CD4-positive, alpha-beta memory T cell (primary cell): Measurements from ENCODE around the gene C1QTNF7. TPM values are rescaled to one million over a fixed set of nuclear protein-coding genes. Genes with fewer than 3 reads are reported as not detected.

Experiments
- CTCF ChIA-PET: fragments of 350-600 bp; sonication (Branson Sonifier 250); formaldehyde crosslinking; loops from one replicate; lab custom pipeline; 2021; ENCODE audit warnings: inconsistent platforms; ENCODE audit not compliant: partially characterized antibody; lab: Charles Lee
- POLR2A ChIA-PET: fragments of 350-600 bp; sonication (Branson Sonifier 250); formaldehyde crosslinking; loops from one replicate; lab custom pipeline; 2021; ENCODE audit not compliant: partially characterized antibody; lab: Charles Lee
- DNase-seq, 5 donors: peaks; one replicate each; pipeline versions ENCODE4 v3.0.0 to v3.0.0-alpha.2; 2020 to 2022; ENCODE audit warnings: mixed read lengths in 1 of 5
- H3K27ac ChIP-seq: one replicate; pipeline ENCODE4 v1.7.0; 2013; ENCODE audit warnings: low read depth, low read length
- H3K27me3 ChIP-seq: 2 replicates; pipeline ENCODE4 v1.7.0; 2013; ENCODE audit warnings: mild to moderate bottlenecking, low read length, moderate library complexity; ENCODE audit not compliant: insufficient read depth
- H3K36me3 ChIP-seq: 2 replicates; pipeline ENCODE4 v1.7.0; 2013; ENCODE audit warnings: mild to moderate bottlenecking, low read length, moderate library complexity; ENCODE audit not compliant: insufficient read depth
- H3K4me1 ChIP-seq: 2 replicates; pipeline ENCODE4 v1.7.0; 2013; ENCODE audit warnings: mild to moderate bottlenecking, low read length, moderate library complexity; ENCODE audit not compliant: insufficient read depth
- H3K4me3 ChIP-seq, 2 donors: one replicate each; pipeline ENCODE4 v1.7.0; 2013; ENCODE audit warnings: low read length in 2 of 2, mild to moderate bottlenecking in 1 of 2
- H3K9me3 ChIP-seq, 2 donors: one replicate each; pipeline ENCODE4 v1.7.0; 2013; ENCODE audit warnings: low read length in 2 of 2, control low read depth in 1 of 2; ENCODE audit not compliant: control insufficient read depth in 1 of 2
- H3K27ac Mint-ChIP-seq, 7 donors: one replicate each; pipeline ENCODE4 v1.8.0; 2020 to 2021; ENCODE audit warnings: mixed read lengths in 7 of 7, mild to moderate bottlenecking in 6 of 7, inconsistent platforms in 3 of 7, moderate library complexity in 3 of 7
- H3K27me3 Mint-ChIP-seq, 2 donors: one replicate each; pipeline ENCODE4 v1.8.0; 2020 to 2021; ENCODE audit warnings: mixed read lengths in 2 of 2
- H3K36me3 Mint-ChIP-seq, 2 donors: one replicate each; pipeline ENCODE4 v1.8.0; 2020 to 2021; ENCODE audit warnings: mixed read lengths in 2 of 2, inconsistent platforms in 1 of 2, mild to moderate bottlenecking in 1 of 2
- H3K4me1 Mint-ChIP-seq, 4 donors: one replicate each; pipeline ENCODE4 v1.8.0; 2020 to 2021; ENCODE audit warnings: mixed read lengths in 4 of 4, mild to moderate bottlenecking in 1 of 4
- H3K4me3 Mint-ChIP-seq, 8 donors: one replicate each; pipeline ENCODE4 v1.8.0; 2020 to 2021; ENCODE audit warnings: mixed read lengths in 8 of 8, mild to moderate bottlenecking in 7 of 8, moderate library complexity in 6 of 8, inconsistent platforms in 3 of 8
- H3K9me3 Mint-ChIP-seq, 8 donors: one replicate each; pipeline ENCODE4 v1.8.0; 2020 to 2021; ENCODE audit warnings: mixed read lengths in 8 of 8, mild to moderate bottlenecking in 5 of 8, inconsistent platforms in 3 of 8, moderate library complexity in 1 of 8
- intact Hi-C: fragments of 100-400 bp; cut with micrococcal nuclease; formaldehyde crosslinking; loops from one replicate; pipeline ENCODE4 v1.15.1; 2023
- polyA plus RNA-seq, 2 donors: library from polyadenylated mRNA; unstranded; fragments of 300-500 nt; fragmentation: Illumina TruSeq; gene quantifications; one replicate each; pipeline ENCODE4 v1.2.3, GENCODE V29; 2021
- total RNA-seq, 2 experiments: library from RNA; stranded (reverse); gene quantifications; one replicate each; pipeline ENCODE4 v1.2.3, GENCODE V29; 2021

The C1QTNF7 gene
- total and polyA plus RNA-seq, 4 experiments from 2014 or later, result not detected

GRCh38 chr4:15469402-15470127 is 41.7 kb downstream of the C1QTNF7 start, which contains the start of gene CC2D2A:
Gene CC2D2A, plus strand, starts transcription at chr4:15469882. Its CDS starts 6,051 bp downstream, at chr4:15475933.
- peaks cover 6 to 13% (median 13%) of the 10 kb centered on the region in 4 donors for H3K4me1 Mint-ChIP-seq
- intact Hi-C loops, result no loop called here
- H3K36me3 Mint-ChIP-seq, result peaks cover 0 to under 1% of the 10 kb centered on the region in 2 donors
- H3K9me3 ChIP-seq, result no peaks in the 10 kb centered on the region
- no peaks in the 10 kb centered on the region for H3K36me3 ChIP-seq
- CTCF ChIA-PET, result interaction anchor here (0.5 to 4.8 kb wide), 5 partner anchors 9 to 195 kb away, joined by 3 to 26 read pairs (median 5); no protein-coding TSS in a partner anchor
- peak within 1 kb of the TSS in 4 of 7 donors; percentile 7 to 68 (median 30) for H3K27ac Mint-ChIP-seq
- no peaks in the 10 kb centered on the region for H3K27me3 ChIP-seq
- H3K27ac ChIP-seq, result no peak within 1 kb of the TSS
- H3K27me3 Mint-ChIP-seq, result peaks cover 0 to 5% of the 10 kb centered on the region in 2 donors
- POLR2A ChIA-PET, result no interaction called here
- DNase-seq, result peak in 1 of 5 donors; percentile 3
- H3K4me3 ChIP-seq, result no peak within 1 kb of the TSS
- peak within 1 kb of the TSS; percentile 58 to 85 (median 77) for H3K4me3 Mint-ChIP-seq
- H3K9me3 Mint-ChIP-seq, result no peaks in the 10 kb centered on the region
- peaks cover 7% of the 10 kb centered on the region for H3K4me1 ChIP-seq

GRCh38 chr4:15470128-15470475 is 42.3 kb downstream of the C1QTNF7 start:
- Histone ChIP-seq H3K9me3 (no peaks in the 10 kb centered on the region), H3K36me3 (no peaks in the 10 kb centered on the region), H3K4me3 (no peak overlapping the region), H3K27me3 (no peaks in the 10 kb centered on the region), H3K27ac (no peak overlapping the region), H3K4me1 (peaks cover 7% of the 10 kb centered on the region)
- H3K9me3 Mint-ChIP-seq, result no peaks in the 10 kb centered on the region
- DNase-seq, result no peak
- H3K4me3 Mint-ChIP-seq, result peak overlapping the region; percentile 58 to 85 (median 77)
- H3K27me3 Mint-ChIP-seq, result peaks cover 0 to 5% of the 10 kb centered on the region in 2 donors
- peak overlapping the region in 3 of 7 donors; percentile 25 to 68 (median 34) for H3K27ac Mint-ChIP-seq
- peaks cover 0 to 3% of the 10 kb centered on the region in 2 donors for H3K36me3 Mint-ChIP-seq
- ChIA-PET CTCF (interaction anchor here (1.0 to 4.8 kb wide), 6 partner anchors 9 to 239 kb away, joined by 4 to 26 read pairs (median 5); no protein-coding TSS in a partner anchor), POLR2A (no interaction called here)
- intact Hi-C loops, result no loop called here
- peaks cover 6 to 13% (median 13%) of the 10 kb centered on the region in 4 donors for H3K4me1 Mint-ChIP-seq

DNA sequence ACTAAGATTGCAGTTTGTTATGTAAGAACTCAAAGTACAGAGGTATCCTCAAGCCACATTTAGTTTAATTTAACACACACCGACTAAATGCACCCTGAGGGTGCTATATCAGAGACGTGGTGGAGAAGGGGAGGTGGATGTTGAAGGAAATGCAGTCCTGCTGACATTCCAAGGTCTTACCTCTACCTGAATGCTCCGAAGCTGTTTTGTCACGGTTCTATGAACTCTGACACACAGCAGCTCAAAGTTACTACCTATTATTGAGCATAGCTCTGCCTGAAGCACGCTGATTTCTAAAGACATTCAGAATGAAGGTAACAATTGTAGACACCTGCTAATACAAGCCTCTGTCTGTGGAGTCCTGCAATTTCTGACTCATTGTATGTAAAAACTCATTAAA is 48.6 kb downstream of the C1QTNF7 start:
- Mint-ChIP-seq H3K27me3 (no peaks in the 10 kb centered on the region), H3K36me3 (peaks cover 0 to 3% of the 10 kb centered on the region in 2 donors), H3K27ac (no peak overlapping the region), H3K9me3 (no peaks in the 10 kb centered on the region), H3K4me1 (no peaks in the 10 kb centered on the region), H3K4me3 (no peak overlapping the region)
- H3K27ac ChIP-seq, result no peak overlapping the region
- no peaks in the 10 kb centered on the region for H3K36me3 ChIP-seq
- no peaks in the 10 kb centered on the region for H3K9me3 ChIP-seq
- no peak for DNase-seq
- intact Hi-C loops, result no loop called here
- POLR2A ChIA-PET, result no interaction called here
- CTCF ChIA-PET, result interaction anchor here (1.8 kb wide), 1 partner anchor 20 kb away, joined by 6 read pairs; no protein-coding TSS in a partner anchor
- no peak overlapping the region for H3K4me3 ChIP-seq
- H3K4me1 ChIP-seq, result no peaks in the 10 kb centered on the region
- no peaks in the 10 kb centered on the region for H3K27me3 ChIP-seq

DNA sequence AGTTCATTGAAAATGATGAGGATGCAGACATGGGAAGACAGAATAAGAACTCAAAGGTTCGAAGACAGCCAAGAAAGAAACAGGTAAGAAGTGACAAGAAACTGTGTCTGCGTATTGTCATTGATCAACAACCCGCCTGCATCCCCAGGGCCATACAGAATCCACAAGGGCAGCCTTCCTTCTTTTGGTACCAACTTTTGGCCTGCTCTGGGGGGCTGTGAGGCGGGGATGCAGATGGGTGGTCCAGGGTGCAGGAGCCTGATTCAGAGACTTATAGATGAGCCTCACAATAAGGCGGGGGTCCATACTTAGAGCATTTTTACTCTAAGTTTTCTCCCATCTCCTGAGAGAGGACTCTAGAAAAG is 50.9 kb downstream of the C1QTNF7 start:
- peaks cover 0 to under 1% (median 0%) of the 10 kb centered on the region in 8 donors for H3K9me3 Mint-ChIP-seq
- H3K4me1 Mint-ChIP-seq, result no peaks in the 10 kb centered on the region
- H3K27me3 Mint-ChIP-seq, result no peaks in the 10 kb centered on the region
- intact Hi-C loops, result loop anchor here (2.0 kb wide), 1 partner anchor 478 kb away; no protein-coding TSS in a partner anchor
- H3K36me3 Mint-ChIP-seq, result peaks cover 0 to 3% of the 10 kb centered on the region in 2 donors
- POLR2A ChIA-PET, result no interaction called here
- Histone ChIP-seq H3K36me3 (no peaks in the 10 kb centered on the region), H3K27me3 (no peaks in the 10 kb centered on the region), H3K4me3 (no peak overlapping the region), H3K9me3 (no peaks in the 10 kb centered on the region), H3K4me1 (no peaks in the 10 kb centered on the region), H3K27ac (no peak overlapping the region)
- no peak overlapping the region for H3K27ac Mint-ChIP-seq
- no peak for DNase-seq
- no peak overlapping the region for H3K4me3 Mint-ChIP-seq
- CTCF ChIA-PET, result interaction anchor here (0.9 to 2.9 kb wide), 3 partner anchors 21 to 477 kb away, joined by 3 to 12 read pairs (median 3); no protein-coding TSS in a partner anchor

DNA sequence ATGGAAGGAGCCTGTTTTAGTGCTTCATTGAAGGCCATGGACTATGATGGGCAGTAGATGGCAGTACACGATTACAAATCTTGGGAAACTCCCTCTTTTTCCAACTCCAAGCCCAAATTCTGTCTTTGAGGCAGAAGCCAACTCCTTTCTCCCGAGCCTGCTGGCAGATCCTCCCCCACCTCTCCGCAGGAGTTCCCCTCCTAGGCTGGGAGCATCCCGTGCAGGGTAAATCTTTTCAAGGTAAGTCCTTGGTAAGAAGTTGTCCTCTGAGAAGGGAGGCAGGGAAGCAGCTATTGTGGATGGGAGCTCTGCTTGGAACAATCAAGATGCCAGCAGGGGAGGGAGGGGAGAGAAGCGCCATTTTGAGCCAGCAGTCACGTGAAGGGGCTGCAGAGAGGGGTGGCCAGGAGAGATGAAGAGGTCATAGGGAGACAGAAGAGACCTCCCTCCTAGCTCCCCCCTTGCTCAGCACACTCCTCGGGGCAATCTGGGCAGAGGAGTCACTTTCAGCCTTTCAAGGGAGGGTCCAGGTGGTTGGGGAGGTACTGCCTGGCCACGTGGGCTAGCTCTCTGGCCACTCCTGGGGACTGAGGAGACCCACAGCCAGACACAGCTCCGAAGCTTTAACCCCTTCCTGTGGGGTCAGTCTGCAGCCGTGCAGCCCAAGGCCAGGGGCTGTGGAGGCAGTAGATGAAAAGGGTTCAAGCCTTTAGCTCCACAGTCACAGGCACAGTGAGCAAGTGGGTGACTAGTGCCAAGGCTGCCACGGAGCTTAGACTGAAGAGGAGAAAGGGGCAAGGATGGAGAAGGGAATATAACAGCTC is 51.5 kb downstream of the C1QTNF7 start:
- Mint-ChIP-seq H3K27ac (no peak overlapping the region), H3K4me1 (no peaks in the 10 kb centered on the region), H3K27me3 (no peaks in the 10 kb centered on the region), H3K36me3 (peaks cover 2 to 7% of the 10 kb centered on the region in 2 donors), H3K4me3 (no peak overlapping the region), H3K9me3 (peaks cover 0 to 6% (median under 1%) of the 10 kb centered on the region in 8 donors)
- ChIA-PET POLR2A (no interaction called here), CTCF (interaction anchor here (0.9 to 2.9 kb wide), 3 partner anchors 21 to 477 kb away, joined by 3 to 12 read pairs (median 3); no protein-coding TSS in a partner anchor)
- Histone ChIP-seq H3K9me3 (no peaks in the 10 kb centered on the region), H3K36me3 (no peaks in the 10 kb centered on the region), H3K27ac (no peak overlapping the region), H3K27me3 (no peaks in the 10 kb centered on the region), H3K4me1 (no peaks in the 10 kb centered on the region), H3K4me3 (no peak overlapping the region)
- intact Hi-C loops, result loop anchor here (2.0 kb wide), 1 partner anchor 478 kb away; no protein-coding TSS in a partner anchor
- peak in 2 of 5 donors; percentile 6 to 11 for DNase-seq

GRCh38 chr4:15479913-15480185 is 52.0 kb downstream of the C1QTNF7 start:
- peaks cover 2 to 4% of the 10 kb centered on the region in 2 donors for H3K36me3 Mint-ChIP-seq
- no peaks in the 10 kb centered on the region for H3K4me1 Mint-ChIP-seq
- H3K4me3 Mint-ChIP-seq, result no peak overlapping the region
- no peak overlapping the region for H3K27ac Mint-ChIP-seq
- no peaks in the 10 kb centered on the region for H3K9me3 ChIP-seq
- H3K36me3 ChIP-seq, result no peaks in the 10 kb centered on the region
- H3K27ac ChIP-seq, result no peak overlapping the region
- H3K4me3 ChIP-seq, result no peak overlapping the region
- H3K27me3 ChIP-seq, result no peaks in the 10 kb centered on the region
- no peaks in the 10 kb centered on the region for H3K4me1 ChIP-seq
- POLR2A ChIA-PET, result no interaction called here
- H3K27me3 Mint-ChIP-seq, result no peaks in the 10 kb centered on the region
- no peak for DNase-seq
- peaks cover 0 to 12% (median 2%) of the 10 kb centered on the region in 8 donors for H3K9me3 Mint-ChIP-seq
- CTCF ChIA-PET, result interaction anchor here (1.4 to 2.9 kb wide), 2 partner anchors 22 to 326 kb away, joined by 3 to 12 read pairs; no protein-coding TSS in a partner anchor
- intact Hi-C loops, result loop anchor here (2.0 kb wide), 1 partner anchor 477 kb away; no protein-coding TSS in a partner anchor
